NCI-H1417 (cell line): ENCODE data around the gene GPR31.
"Not testable (repeated sequence)": the region's sequence is repeated elsewhere in the genome, so short reads cannot be mapped to it uniquely, and the experiment has no call there.

Source experiments
- DNase-seq, 3 experiments: peaks; one replicate each; lab custom pipeline; 2025; lab: John Stamatoyannopoulos, UW

Gene GPR31, protein sequence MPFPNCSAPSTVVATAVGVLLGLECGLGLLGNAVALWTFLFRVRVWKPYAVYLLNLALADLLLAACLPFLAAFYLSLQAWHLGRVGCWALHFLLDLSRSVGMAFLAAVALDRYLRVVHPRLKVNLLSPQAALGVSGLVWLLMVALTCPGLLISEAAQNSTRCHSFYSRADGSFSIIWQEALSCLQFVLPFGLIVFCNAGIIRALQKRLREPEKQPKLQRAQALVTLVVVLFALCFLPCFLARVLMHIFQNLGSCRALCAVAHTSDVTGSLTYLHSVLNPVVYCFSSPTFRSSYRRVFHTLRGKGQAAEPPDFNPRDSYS

DNA sequence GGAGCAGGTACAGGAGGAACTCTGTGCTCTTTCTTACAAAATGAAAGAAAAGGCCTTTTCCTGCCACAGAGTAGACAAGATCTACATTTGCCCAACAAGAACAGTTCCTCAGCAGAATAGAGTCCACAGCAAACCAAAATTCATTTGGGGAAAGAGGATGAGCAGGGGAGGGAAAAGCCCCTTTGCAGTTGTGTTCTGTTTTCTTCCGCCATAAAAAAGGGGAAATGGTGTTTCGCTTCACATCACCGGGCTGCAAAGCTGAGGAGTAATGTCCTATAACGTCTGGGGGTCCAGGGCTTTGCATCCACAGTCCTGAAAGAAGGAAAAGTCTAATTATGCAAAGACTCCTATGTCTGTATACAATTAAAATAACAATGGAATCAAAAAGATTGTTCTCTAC lies at the start of gene GPR31:
Gene GPR31, minus strand, starts transcription at position 118 of the 400 bp plus-strand sequence. CDS start 149 bp downstream, outside the sequence.
- DNase-seq: no peak

DNA sequence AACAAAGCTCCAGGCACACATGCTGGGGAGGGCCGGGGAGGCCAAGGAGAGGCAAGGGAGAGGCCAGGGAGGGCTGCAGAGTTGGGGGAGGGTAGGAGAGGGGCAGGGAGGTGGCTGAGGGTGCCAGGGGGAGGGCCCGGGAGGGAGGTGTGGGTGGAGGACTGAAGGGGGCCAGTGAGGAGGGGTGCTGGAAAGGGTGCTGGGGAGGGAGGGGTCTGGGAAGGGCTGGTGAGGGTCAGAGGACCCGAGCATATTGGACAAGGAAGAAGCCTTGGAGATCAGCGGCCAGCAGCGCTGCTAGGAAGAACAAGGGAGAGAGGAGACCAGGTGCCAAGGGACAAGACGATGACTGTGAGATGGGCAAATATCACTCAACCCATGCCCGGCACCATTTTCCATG lies 49.7 kb upstream of the GPR31 start:
- no peak for DNase-seq

DNA sequence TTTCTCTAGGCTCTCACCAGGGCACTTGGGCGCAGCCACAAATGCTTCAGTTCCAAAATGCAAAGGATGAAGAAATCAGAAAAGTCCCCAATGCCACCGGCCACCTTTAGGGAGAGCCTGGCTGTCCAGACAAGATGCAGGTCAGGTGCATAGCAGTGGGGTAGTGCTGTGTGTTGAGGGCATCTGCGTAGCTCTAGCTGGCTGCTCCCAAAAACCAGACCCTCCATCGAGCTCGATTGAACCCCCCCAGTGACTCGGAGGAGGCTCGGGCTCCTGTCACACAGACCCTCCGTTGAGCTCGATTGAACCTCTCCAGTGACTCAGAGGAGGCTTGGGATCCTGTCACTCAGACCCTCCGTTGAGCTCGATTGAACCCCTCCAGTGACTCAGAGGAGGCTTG lies 47.5 kb upstream of the GPR31 start:
- DNase-seq: not testable (repeated sequence)

DNA sequence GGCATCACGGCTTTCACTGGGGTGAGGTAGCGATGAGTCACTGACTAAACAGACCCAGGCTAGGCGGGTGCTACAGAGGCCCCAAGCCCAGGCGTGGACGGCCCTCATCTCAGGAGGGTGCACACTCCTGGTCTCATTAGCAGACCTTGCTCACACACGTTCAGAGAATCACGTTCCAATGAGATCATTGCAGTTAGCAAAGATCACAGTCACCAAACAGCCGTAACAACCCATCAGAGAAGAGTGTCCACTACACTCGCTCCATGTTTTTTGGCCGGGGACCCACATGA lies 46.2 kb upstream of the GPR31 start:
- DNase-seq: peak in 2 of 3 experiments; percentile 59 to 83

DNA sequence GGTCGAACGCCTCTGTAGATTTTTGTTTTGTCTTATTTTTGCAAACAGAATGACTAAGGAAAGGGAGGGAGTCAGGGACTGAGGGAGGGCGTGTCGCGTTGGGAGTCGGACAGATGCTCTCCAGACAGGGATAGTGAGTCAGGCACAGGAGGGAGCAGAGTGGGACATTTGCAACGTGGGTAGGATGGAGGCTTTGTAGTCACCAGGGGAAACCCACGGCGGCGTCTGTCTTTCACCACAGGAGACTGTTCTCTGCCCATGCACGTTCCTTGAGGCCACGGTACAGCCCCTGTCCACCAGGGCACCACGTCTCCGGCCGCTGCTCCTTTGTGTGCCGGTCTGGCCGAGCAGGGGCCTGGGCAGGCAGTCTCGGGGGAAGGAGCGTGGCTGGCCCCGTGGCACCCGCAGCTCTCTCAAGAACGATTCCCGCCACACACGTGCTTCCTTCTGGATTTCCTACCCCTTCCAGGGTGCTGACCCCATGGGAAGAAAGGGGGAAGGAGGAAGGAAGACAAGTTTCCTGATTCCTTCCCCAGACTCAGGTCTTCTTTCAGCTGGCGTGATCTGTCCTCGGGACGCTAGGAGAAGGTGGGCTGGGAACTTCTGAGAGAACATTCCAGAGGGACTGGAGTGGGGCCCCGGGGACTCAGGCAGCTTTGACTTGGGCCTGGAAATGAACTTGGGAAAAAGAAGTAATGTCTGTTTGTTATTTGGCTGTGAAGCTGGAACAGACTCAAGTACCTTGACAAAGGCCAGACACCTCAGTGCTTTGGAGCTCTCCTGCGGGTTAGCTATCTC lies 45.7 kb upstream of the GPR31 start:
- DNase-seq: peak in 1 of 3 experiments; percentile 49

DNA sequence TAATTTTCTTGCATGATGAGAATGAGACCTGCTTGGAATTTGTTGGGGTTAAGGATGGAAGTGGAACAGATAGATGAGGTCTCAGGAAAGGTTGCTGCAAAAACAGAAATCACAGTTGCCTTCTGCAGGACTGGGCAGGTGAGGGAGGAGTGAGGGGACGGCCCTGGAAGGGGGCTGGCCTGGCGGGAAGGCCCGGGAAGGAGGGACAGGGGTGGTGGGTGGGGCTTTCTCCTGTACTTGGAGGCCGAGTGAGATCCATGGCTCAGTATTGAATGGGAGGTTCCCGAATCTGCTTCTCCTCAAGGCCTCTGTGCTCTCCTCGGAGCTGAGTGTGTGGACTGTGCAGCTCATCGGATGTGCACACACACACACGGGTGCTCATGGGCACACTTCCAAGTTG lies 44.8 kb upstream of the GPR31 start:
- not testable (repeated sequence) for DNase-seq

DNA sequence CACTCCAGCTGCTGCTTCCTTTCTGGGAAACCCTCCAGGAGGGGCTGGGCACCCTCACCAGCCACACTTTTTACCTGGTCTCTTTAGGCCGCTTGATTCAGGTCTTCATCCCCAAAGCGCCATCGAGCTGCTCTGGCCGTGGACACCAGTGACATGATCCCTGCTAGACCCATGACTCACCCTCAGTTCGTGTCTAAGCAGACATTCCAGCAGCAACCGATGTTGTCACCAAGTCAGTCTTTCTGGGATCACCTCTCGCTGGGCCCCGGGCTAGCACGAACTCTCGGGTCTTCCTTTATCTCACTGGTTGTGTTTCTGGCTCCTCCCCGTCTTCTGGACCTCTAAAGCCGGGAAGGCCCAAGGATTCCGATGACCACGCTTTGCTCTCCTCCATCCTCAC lies 43.0 kb upstream of the GPR31 start:
- no peak for DNase-seq

DNA sequence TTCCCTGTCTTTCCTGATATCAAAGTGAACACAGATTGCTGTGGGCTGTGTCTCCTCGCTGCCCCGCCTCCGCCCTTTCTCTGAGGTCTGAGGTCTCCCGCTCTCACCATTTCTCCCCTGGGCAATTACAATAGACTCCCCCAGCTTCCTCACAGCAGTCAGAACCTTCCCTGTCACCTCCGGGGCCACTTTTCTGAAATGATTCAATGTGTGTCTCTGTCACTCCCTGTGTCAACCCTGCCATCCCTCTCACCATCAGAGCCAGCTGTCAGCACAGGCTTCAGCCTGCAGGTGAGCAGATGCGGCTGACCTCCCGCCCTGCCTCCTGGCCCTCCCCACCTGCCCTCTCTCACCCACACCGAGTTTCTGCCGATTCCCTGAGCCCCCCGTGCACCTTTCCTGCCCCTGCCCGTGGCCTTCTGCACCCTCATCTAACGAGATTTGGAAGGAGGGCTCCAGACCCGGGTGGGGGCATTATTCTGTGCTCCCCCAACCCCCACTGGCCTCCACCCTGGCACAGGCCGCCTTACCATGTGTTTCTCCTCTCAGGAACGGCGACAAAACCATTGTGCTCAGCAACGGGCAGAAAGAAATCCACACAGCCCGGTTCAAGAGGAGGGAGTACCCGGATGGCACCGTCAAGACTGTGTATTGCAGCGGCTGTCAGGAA lies 38.3 kb upstream of the GPR31 start:
- not testable (repeated sequence) for DNase-seq

DNA sequence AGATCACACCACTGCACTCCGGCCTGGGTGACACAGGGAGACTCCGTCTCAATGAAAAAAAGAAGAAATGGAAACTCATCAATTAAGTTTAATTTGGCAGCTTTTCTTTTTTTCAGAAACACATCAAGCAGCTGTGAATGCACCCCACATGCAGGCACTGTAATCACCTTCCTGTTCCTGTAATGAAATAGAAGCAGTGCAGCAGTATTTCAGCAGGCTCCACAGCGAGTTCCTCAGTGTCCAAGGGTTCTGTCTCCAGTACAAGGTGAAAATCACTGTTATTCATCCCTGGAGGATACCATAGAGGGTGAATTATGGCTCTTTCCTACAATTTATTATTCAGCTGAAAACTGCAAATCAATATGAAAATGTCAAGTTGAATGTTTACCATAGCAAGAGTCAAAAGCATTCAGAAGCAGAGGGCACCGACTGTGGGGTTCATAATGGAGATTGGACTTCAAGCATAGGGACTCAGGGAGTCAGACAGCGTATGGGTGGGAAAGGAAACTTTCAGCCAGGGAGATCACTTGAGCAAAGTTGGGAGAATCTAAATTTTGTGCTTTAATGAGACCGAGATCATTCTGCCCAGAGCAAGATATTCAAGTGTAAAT lies 35.8 kb upstream of the GPR31 start:
- DNase-seq: not testable (repeated sequence)

DNA sequence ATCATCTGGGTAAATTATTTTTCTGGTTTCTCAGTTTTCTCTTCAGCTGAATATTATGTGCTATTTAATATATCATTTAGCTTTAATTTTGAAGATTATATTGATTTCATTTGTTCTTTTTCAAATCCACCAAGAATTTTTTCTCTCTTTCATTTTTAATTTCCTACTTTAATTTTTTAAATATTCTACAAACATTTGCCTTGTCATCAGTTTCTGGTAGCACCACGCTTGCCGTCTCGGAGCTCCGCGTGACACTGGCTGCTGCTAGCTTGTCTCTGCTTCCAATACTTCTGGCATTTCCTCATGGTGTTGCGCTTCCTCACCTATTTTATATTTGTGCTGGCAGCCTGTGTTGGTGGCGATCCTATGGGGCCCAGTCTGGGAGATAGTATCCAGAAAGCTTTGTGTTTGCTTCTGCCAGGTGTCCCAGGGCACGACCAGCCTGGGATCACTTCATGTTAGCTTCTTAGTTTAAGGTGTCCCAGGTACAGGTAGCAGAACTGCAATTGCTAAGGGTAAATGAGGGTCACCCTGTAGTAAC lies 33.3 kb upstream of the GPR31 start:
- not testable (repeated sequence) for DNase-seq

DNA sequence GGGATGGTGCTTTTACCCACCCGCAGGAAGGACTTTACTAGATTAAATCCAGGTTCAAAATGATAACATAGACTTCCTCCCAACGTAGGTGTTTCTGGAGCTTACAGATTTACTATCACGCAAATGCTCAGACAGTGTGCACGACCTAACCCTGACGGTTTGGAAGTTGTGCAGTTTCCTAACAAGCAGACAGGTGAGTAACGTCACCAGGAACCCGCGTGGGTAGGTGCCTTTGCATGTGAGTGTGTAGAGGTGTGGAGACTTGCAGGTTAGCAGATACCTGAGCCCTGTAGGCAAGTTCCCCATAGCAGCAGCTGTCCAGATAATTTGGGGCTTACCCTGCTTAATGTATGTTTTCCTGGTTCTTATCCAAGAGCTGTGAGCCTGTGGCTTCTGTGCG lies 29.5 kb upstream of the GPR31 start:
- DNase-seq: not testable (repeated sequence)

DNA sequence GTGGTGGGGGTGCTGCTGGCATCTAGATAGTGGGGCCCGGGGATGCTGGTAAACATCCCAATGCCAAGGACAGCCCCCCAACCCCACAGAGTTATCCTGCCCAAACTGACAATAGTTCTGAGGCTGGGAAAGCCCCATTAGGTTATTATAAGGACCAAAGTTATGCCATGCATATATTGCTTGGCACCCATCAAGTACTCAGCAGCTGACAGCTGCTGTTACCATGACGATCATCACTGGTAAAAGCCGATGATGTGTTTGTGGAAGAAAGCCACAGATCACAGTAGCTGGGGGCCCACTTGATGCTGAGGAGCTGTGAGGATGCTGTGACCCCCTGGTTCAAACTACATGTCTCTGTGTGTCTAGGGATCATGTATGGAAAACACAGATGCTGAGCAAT lies 27.3 kb upstream of the GPR31 start:
- DNase-seq: peak in 1 of 3 experiments; percentile 43

DNA sequence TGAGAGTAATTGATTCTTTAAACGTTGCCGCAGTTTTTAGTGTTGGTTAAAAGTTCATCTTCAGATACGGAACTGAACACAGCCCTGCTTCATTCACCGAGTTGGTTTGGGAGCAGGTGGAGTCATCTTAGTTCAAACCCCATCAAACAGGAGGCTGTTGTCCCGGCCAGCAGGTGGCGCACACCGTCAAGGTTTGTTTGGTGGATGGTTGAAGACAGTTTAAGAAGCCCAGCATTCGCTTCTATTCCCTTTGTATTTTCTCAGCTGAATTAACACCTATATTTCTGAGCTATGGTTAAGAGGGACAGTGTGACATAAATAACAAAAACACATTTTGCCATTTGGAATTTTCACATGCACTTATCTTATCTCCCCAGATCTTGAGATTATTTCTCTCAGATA lies 25.1 kb upstream of the GPR31 start:
- not testable (repeated sequence) for DNase-seq

DNA sequence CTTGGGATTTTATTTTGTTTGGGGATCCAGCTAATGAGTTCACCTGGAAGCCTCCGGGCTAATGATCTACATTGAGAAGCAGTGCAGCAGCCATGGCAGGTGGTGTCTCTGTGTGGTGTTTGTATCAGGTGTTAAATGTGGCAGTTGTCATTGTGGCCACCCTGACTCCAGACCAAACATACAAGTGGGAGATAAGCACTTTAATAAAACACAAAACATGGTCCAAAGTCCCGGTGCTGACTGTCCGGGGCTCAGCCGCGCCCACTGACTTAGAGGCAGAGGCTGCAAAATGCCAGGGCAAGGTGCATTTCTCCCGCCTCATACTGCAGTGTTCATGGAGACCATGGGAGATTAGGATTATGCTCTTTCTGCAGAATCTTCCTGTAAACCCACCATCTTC lies 23.6 kb upstream of the GPR31 start:
- DNase-seq: not testable (repeated sequence)

DNA sequence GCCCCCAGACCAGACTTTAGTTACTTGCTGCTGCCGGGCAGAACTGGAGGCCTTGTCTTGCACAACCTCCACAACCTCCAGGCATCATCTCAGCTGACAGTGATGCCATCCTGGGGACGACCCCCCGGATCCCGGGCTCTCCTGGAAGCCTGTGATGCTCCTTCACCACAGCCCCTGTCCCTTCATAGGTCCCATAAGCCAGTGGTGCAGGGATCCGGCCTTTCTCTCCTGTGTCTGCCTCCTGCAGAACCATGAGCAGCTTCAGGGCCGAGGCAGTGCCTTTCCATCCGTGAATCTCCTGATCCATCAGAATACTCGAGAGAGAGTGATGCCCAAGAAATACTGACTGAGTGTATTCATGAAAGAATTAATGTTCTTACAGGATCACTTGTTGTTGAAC lies 22.3 kb upstream of the GPR31 start:
- DNase-seq: not testable (repeated sequence)

DNA sequence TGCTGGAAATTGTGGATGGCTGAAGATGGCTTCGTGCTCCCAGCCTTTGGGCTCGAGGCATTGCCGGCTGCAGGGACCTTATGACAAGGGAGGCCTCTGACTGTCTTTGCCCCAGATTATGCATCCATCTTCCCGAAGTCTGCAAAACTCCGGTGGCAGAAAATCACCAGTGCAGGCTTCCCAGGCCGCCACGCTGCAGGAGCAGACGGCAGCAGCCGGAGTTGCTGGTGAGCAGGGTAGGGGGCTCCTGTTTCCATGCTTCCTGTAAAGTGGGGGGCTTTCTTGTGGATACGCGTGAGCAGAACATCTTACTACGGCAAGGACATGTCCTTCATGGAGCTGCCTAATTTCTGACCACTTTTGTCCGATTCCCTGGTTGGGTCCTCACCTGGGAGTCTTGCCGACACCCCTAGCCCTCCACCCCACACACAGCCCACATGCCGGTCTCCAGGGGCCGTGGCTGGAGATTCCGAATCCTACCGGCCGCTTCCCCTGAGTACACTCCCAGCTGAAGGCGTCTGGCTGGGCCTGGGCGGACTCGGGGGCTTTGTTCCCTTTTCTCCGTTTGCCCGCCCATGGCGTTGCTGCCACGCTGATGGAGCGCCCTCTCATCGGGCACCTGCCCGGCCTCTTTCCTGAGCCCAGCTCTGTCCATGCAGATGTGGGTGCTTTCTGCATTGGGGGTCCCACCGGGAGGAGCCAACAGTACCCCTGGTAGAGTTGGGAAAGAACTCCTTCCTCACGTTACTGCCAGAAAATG lies 21.3 kb upstream of the GPR31 start:
- not testable (repeated sequence) for DNase-seq

DNA sequence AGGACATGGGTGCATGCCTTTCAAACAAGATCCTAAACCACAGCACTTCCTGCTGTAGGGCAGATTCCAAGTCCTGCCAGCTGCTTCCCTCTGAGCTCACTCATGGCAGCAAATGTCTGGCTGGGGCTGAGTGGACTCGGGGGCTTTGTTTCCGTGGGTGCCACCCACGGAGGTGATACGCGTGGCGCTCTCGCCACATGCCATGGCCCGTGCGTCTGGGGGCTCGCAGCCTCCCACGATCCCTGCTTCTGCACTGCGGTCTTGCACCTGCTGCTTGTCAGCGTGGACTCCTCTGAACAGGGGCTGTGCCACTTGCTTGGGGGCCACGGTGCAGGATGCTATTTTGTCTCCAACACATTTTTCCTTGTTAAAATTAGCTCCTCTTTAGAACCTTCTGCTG lies 19.5 kb upstream of the GPR31 start:
- not testable (repeated sequence) for DNase-seq

DNA sequence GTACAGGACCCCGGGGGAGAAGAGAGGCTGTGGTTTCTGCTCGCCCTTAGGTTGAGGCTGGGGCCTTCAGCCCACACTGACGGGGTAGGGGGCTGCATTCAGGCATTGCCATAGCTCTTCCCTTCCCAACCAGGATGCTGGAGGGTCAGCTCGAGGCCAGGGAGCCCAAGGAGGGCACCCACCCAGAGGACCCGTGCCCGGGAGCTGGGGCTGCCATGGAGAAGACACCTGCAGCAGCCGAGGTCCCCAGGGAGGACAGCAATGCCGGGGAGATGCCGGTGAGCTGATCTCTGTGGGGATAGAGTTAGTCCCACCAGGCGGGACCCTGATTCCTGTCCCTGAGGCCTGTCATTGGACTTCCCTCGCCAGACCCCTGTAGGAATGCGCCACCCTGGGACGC lies 14.2 kb upstream of the GPR31 start:
- DNase-seq: not testable (repeated sequence)

DNA sequence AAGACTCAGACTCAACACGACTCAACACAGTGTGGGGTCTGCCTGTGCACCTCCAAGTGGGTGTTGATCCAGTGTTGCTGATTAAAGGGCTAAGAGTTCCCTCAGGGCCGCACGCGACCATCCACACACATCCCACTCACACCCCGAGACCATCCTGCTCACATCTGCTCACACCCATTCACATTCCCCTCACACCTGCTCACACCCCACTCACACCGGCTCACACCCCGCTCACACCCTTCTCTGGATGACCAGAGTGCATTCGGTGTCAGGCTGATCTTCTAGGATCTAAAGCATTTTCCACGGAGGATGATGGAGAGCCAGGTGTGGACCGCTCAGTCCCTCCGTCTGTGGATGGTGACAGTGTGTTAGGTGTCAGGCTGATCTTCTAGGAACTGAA lies 13.5 kb upstream of the GPR31 start:
- not testable (repeated sequence) for DNase-seq

DNA sequence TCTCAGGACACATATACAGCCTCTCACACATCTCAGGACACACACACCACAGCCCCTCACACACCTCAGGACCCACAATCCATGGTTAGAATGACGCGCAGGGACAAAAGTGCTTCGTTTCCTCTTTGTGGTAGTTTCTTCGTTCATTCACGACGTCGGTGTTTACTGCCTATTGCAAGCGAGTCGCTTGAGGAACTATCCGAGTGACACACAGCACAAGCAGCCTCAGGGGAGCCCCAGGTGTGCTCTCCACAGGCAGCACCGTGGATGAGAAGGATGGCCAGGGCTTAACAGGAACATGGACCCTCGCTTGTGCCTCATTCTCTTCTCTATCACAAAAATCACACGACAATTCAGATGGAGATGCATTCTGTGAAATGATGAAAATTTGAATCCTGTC lies 12.1 kb upstream of the GPR31 start:
- DNase-seq: not testable (repeated sequence)

DNA sequence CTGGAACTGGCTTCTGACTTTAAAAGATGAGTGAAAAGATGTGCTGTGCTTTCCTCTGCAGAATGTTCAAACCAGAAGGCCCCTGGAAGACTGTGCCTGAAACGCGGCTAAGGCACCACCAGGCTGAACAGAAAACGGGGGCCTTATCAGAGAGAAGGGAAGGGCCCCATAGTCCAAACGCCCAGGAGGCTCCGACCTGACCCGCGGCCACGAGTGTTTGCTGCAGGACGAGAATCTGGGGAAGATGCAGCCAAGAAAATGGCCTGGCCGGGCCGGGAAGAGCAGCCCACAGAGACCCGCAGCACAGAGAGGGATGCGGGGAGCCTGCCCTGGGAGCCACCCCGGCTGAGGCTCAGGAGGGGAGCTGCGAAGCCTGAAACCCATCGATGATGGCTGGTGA lies 10.5 kb upstream of the GPR31 start:
- DNase-seq: not testable (repeated sequence)
